Motor neuron (in vitro differentiated cells): ENCODE measurements around the gene GAB2. TPM values are rescaled to one million over a fixed set of nuclear protein-coding genes. Genes with fewer than 3 reads are reported as not detected.

Experiments
- ATAC-seq, 8 experiments: fragments of 200-7000 bp; cut with Tn5 transposase; replicated peaks in 6 of 8; 2 replicates each; pipeline ENCODE4 v1.8.0; 2021; ENCODE audit warnings: mild to moderate bottlenecking in 8 of 8, moderate library complexity in 8 of 8
- H3K27ac ChIP-seq, 2 donors: fragments of 250-450 bp; sonication (Bioruptor Pico); 2 replicates each; pipeline ENCODE4 v1.9.0; 2021; ENCODE audit warnings: antibody characterized with exemption in 2 of 2, mild to moderate bottlenecking in 2 of 2, moderate library complexity in 1 of 2
- H3K4me1 ChIP-seq, 2 donors: fragments of 250-450 bp; sonication (Bioruptor Pico); replicated peaks in 1 of 2; 2 replicates each; pipeline ENCODE4 v1.6.1; 2021; ENCODE audit warnings: antibody characterized with exemption in 2 of 2, mild to moderate bottlenecking in 2 of 2, moderate library complexity in 1 of 2
- H3K4me3 ChIP-seq, 5 donors: fragments of 250-450 bp; sonication (Bioruptor Pico); 2 replicates each; pipeline ENCODE4 v1.9.0; 2021; ENCODE audit warnings: antibody characterized with exemption in 5 of 5, mild to moderate bottlenecking in 5 of 5, moderate library complexity in 4 of 5
- WGBS, 10 experiments: fragments of 450-650 bp; shearing (Covaris generic); methylation state at CpG; one replicate each; pipeline ENCODE4 v1.0.0; 2022; 5-methylcytosine and 5-hydroxymethylcytosine counted together
- in situ Hi-C, 9 experiments: fragments of 400-800 bp; cut with MboI; loops; one replicate each; pipeline ENCODE4 v1.15.0; 2021; ENCODE audit warnings: low sequenced_read_pairs in 9 of 9, low pct_unique_long_range_greater_than_20kb in 2 of 9; ENCODE audit not compliant: unreplicated experiment in 9 of 9
- total RNA-seq, 8 experiments: library from RNA; unstranded; fragments of 300-600 nt; gene quantifications; 2 replicates each; pipeline versions ENCODE4 v1.2.3 to v1.2.4, GENCODE V29; 2022

The GAB2 gene
- total RNA-seq, 8 experiments from 2014 or later: 2.5 to 44.1 (median 25.6) TPM

GRCh38 chr11:78424334-78425270 is 7.0 kb upstream of the GAB2 start:
- Histone ChIP-seq H3K4me3 (no peak overlapping the region), H3K27ac (no peak overlapping the region), H3K4me1 (peaks cover 0 to 14% of the 10 kb centered on the region in 2 donors)
- no peak for ATAC-seq
- in situ Hi-C loops: loop anchor here in 3 of 9 experiments (25.0 kb wide), 1 partner anchor 138 kb away; the partner anchor contains the start of gene NARS2 (in 3 of the 3)
- WGBS, 10 experiments: 56 to 97% (median 92%) methylated on average over 4 to 6 of the region's 7 CpGs

GRCh38 chr11:78423241-78423640 is 5.6 kb upstream of the GAB2 start:
- ATAC-seq: no peak
- peaks cover 9 to 25% of the 10 kb centered on the region in 2 donors for H3K4me1 ChIP-seq
- H3K4me3 ChIP-seq: no peak overlapping the region
- H3K27ac ChIP-seq: no peak overlapping the region
- in situ Hi-C loops: loop anchor here in 1 of 9 experiments (25.0 kb wide), 1 partner anchor 139 kb away; the partner anchor contains the start of gene NARS2
- 14 to 100% (median 72%) methylated on average over 1 to 2 of the region's 2 CpGs; no CpG with 5 or more reads in 5 of the 10 experiments for WGBS, 10 experiments

GRCh38 chr11:78420796-78421209 is 3.2 kb upstream of the GAB2 start:
- Histone ChIP-seq H3K27ac (peak overlapping the region; percentile 3 to 30), H3K4me1 (peaks cover 9 to 25% of the 10 kb centered on the region in 2 donors), H3K4me3 (peak overlapping the region in 2 of 5 donors; percentile 0 to 17)
- peak in 2 of 8 experiments; percentile 2 to 16 for ATAC-seq
- WGBS, 10 experiments: 0 to 100% (median 65%) methylated on average over 1 to 7 of the region's 9 CpGs; no CpG with 5 or more reads in 4 of the 10 experiments
- in situ Hi-C loops: loop anchor here in 1 of 9 experiments (25.0 kb wide), 1 partner anchor 141 kb away; the partner anchor contains the start of gene NARS2

- H3K27ac ChIP-seq: peak overlapping the region; percentile 3 to 30
- WGBS, 10 experiments: 0 to 80% (median 25%) methylated on average over 1 to 7 of the region's 9 CpGs; no CpG with 5 or more reads in 1 of the 10 experiments
- in situ Hi-C loops: loop anchor here in 1 of 9 experiments (25.0 kb wide), 1 partner anchor 142 kb away; the partner anchor contains the start of gene NARS2
Measured at GRCh38 chr11:78420255-78420764, 2.7 kb upstream of the GAB2 start.

GRCh38 chr11:78419327-78419726 is 1.7 kb upstream of the GAB2 start:
- Histone ChIP-seq H3K27ac (no peak overlapping the region), H3K4me1 (peaks cover 9 to 25% of the 10 kb centered on the region in 2 donors), H3K4me3 (no peak overlapping the region)
- in situ Hi-C loops: loop anchor here in 1 of 9 experiments (25.0 kb wide), 1 partner anchor 143 kb away; the partner anchor contains the start of gene NARS2
- ATAC-seq: peak in 1 of 8 experiments; percentile 4
- WGBS, 10 experiments: 10 to 83% (median 76%) methylated on average over 1 to 5 of the region's 5 CpGs; no CpG with 5 or more reads in 5 of the 10 experiments

More at GRCh38 chr11:78420255-78420764, 2.7 kb upstream of the GAB2 start:
- Histone ChIP-seq H3K4me1 (peaks cover 9 to 25% of the 10 kb centered on the region in 2 donors), H3K4me3 (peak overlapping the region in 2 of 5 donors; percentile 0 to 17)
- ATAC-seq: peak in 3 of 8 experiments; percentile 0 to 2 (median 2)

GRCh38 chr11:78418584-78419211 is 1.1 kb upstream of the GAB2 start:
- H3K4me1 ChIP-seq: peaks cover 9 to 25% of the 10 kb centered on the region in 2 donors
- in situ Hi-C loops: loop anchor here in 1 of 9 experiments (25.0 kb wide), 1 partner anchor 144 kb away; the partner anchor contains the start of gene NARS2
- WGBS, 10 experiments: 9 to 52% (median 30%) methylated on average over 2 to 9 of the region's 11 CpGs; no CpG with 5 or more reads in 1 of the 10 experiments
- H3K27ac ChIP-seq: peak overlapping the region; percentile 87 to 88
- H3K4me3 ChIP-seq: peak overlapping the region; percentile 84 to 92 (median 88)
- no peak for ATAC-seq

- ATAC-seq: peak; percentile 56 to 83 (median 72)
- Histone ChIP-seq H3K27ac (peak overlapping the region; percentile 87 to 88), H3K4me3 (peak overlapping the region; percentile 84 to 92 (median 88)), H3K4me1 (peaks cover 9 to 25% of the 10 kb centered on the region in 2 donors)
- in situ Hi-C loops: loop anchor here in 1 of 9 experiments (25.0 kb wide), 1 partner anchor 144 kb away; the partner anchor contains the start of gene NARS2
- 0 to 11% (median 1%) methylated on average over 3 to 21 of the region's 68 CpGs; no CpG with 5 or more reads in 5 of the 10 experiments for WGBS, 10 experiments
Measured at GRCh38 chr11:78417888-78418583, 416 bp upstream of the GAB2 start.

GRCh38 chr11:78416285-78417174 is 1.1 kb downstream of the GAB2 start:
- peak; percentile 54 to 64 (median 58) for ATAC-seq
- Histone ChIP-seq H3K4me3 (peak overlapping the region; percentile 84 to 92 (median 88)), H3K27ac (peak overlapping the region; percentile 87 to 88), H3K4me1 (peaks cover 9 to 25% of the 10 kb centered on the region in 2 donors)
- 0 to 20% (median 3%) methylated on average over 1 to 19 of the region's 38 CpGs; no CpG with 5 or more reads in 1 of the 10 experiments for WGBS, 10 experiments
- in situ Hi-C loops: loop anchor here in 1 of 9 experiments (25.0 kb wide), 1 partner anchor 146 kb away; the partner anchor contains the start of gene NARS2

GRCh38 chr11:78415338-78415737 is 2.3 kb downstream of the GAB2 start:
- in situ Hi-C loops: loop anchor here in 1 of 9 experiments (25.0 kb wide), 1 partner anchor 147 kb away; the partner anchor contains the start of gene NARS2
- H3K4me3 ChIP-seq: no peak overlapping the region
- H3K27ac ChIP-seq: no peak overlapping the region
- ATAC-seq: no peak
- WGBS, 10 experiments: 55 to 95% (median 73%) methylated on average over 2 to 4 of the region's 4 CpGs; no CpG with 5 or more reads in 2 of the 10 experiments
- H3K4me1 ChIP-seq: peaks cover 9 to 18% of the 10 kb centered on the region in 2 donors

- Histone ChIP-seq H3K27ac (no peak overlapping the region), H3K4me3 (no peak overlapping the region), H3K4me1 (peaks cover 9 to 10% of the 10 kb centered on the region in 2 donors)
- WGBS, 10 experiments: 0 to 100% (median 83%) methylated on average over 1 to 14 of the region's 14 CpGs; no CpG with 5 or more reads in 1 of the 10 experiments
- in situ Hi-C loops: loop anchor here in 1 of 9 experiments (25.0 kb wide), 1 partner anchor 148 kb away; the partner anchor contains the start of gene NARS2
- no peak for ATAC-seq
Measured at GRCh38 chr11:78414321-78415051, 3.1 kb downstream of the GAB2 start.
